HG03280 (cell line): ENCODE measurements around the gene NOTUM.

Source experiments
- ATAC-seq: cut with Tn5 transposase; IDR thresholded peaks from one replicate; pipeline ENCODE4 v1.9.1; 2021; ENCODE audit warnings: mild to moderate bottlenecking, moderate library complexity; ENCODE audit not compliant: unreplicated experiment

NOTUM gene

DNA sequence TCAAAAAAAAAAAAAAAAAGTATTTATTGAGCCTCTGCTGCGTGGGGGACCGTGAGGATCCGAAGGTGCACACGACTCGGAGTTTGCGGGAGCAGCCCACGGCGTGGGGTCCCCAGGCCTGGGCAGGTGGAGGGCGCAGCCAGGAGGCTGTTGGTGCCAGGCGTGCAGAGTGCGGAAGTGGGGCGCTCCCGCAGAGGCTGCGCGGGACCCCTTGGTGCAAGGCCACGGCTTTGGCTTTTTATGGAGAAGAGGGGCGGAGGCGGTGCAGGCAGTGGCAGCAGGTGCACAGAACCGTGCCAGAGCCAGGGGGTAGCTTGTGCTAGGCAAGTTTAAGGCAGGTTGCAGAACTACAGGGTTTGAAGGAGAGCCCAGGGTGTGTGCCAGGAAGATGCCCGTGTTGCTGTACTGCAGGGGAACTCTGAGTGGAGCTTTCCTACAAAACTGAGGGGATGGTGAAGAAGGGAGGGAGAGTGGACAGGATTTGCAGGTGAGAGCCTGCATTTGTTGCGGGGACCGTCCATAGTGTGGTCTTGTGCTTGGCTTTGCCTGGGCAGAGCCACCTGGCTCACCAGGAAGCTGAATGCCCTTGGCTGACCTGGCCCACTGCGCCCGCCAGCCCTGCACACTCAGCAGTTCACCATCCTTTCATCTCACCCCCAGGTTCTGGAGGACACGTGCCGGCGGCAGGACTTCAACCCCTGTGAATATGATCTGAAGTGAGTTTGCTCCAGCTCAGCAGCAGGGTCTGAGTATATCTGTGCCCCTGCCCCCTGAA, 17.7 kb upstream of the NOTUM start:
- no peak for ATAC-seq

DNA sequence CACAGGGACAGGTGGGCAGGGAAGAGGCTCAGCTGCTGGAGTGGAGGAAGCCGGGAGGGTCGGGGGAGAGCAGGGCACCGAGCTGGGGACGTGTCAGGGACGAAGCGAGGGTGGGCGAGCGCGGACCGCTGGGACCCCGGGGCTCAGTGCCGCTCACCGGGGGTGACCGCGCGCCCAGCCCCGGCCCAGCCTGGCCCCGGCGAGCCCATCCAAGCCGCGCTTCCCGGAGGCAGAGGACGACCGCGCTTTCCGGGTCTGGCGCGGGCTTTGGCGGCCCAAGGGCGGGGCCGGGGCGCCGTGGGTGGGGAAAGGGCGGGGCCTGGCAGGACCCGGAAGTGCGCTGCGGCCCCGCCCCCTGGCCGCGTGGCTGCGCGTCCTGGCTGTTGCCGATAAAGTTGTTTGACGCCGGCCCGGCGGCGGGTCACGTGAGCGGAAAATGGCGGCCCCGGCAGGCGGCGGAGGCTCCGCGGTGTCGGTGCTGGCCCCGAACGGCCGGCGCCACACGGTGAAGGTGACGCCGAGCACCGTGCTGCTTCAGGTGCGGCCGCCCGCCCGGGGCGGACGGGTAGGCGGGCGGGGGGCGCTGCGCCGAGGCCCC, 16.3 kb upstream of the NOTUM start, which contains the start of gene ASPSCR1:
ASPSCR1 (plus strand) TSS at position 419 of the 598 bp plus-strand sequence; CDS start at position 437, 18 bp downstream.
- peak; percentile 87 for ATAC-seq

DNA sequence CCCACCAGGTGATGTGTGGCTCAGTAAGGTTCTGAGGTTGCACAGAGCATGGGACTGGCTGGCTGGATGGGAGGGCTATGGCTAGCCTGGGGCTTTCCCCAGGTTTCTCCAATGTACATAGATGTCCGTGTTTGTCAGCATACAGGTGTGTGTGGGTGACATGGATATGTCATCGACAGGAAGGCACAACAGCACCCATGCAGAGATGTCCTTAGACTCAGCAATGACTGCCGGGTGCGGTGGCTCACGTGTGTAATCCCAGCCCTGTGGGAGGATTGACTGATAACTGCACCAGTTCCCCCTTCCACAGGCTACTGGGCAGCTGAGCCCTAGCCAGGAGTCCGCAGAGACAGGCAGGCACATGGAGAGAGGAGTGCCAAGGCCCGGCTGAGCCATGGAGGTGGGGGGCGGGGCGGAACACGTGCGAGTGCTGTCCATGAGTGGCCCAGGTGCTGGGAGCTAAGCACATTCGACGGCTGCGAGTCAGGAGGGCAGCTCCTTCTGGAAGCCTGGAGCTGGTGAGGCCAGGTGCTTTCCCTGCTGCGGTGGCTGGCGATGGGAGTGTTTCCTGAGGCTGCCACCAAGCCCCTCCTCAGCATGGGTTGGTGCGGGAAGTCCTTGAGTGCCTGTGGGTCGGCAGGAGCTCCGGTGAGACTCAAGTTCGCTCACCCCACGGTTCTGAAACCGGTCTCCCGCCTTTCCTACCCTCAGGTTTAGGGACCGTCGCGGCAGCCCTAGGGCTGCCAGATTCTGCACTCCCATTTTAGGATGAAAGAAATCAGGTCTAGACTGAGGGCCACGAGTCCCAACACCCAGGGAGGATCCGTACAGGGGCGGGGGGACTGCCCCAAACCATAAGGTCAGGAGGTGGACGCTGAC, 15.6 kb upstream of the NOTUM start:
- ATAC-seq = peak; percentile 5

DNA sequence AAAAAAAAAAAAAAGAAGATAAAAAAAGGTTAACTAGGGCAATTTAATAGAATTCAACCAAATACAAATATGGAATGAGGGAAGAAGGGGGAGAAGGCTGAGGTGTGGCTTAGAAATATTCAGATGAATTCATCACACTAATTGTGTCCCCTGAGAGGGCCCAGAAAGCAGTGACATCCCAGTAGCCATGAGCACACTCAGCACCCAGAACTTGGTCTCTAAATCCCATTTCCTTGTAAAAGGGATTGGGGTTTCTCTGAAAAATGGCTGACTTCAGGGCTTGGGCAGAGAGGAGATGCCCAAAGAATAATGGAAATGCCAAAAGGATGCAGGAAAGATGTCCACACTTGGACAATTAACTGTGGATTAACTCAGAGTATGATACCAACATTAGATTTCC, 12.4 kb upstream of the NOTUM start:
- ATAC-seq = no peak

DNA sequence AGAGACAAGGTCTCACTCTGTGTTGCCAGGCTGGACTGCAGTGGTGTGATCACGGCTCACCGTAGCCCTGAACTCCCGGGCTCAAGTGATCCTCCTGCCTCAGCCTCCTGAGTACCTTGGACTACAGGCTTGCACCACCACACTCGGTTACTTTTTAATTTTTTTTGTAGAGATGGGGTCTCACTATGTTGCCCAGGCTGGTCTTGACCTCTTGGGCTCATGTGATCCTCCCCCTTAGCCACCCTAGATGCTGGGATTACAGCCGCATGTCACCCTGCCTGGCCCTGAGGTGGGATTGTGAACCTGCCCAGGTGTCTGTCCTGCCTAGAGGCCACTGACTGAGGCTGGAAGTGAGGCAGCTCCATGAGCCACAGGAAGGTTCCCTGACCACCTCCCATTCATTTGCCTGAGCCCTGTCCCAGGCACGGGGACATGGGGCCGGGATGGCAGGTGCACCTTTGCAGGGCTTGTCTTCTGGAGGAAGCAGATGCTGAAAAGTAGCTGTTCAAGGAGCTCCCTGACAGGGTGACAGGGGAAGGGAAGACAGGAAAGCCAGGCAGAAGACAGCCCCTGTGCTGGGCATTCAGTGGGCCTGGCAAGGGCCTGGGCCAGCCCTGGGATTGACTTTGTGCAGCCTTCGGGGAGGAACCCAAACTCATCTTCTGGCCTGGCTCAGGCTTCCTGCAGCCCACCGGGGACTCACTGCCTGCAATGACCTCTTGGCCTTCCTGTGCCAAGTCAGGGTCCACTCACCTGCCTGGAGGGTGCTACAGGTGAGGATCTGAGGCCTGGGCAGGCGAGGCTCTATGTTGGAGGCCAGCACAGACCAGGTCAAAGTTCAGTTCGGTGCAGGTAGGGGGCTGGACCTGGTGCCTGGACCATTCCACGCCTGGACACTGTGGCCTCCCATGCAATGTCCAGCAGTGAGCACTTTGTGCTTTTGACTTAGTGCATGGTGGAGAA, 8.1 kb upstream of the NOTUM start:
- no peak for ATAC-seq

DNA sequence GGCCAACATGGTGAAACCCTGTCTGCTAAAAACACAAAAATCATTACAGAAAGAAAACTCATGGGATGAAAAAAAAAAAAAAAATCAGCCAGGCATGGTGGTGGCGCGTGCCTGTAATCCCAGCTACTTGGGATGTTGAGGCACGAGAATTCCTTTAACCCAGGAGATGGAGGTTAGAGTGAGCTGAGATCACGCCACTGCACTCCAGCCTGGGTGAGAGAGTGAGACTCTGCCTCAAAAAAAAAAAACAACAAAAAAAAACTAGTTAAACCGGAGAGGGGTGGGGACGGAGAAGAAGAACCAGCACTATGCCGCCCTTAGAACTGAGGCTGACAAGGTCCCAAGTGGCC, 7.4 kb upstream of the NOTUM start:
- no peak for ATAC-seq

DNA sequence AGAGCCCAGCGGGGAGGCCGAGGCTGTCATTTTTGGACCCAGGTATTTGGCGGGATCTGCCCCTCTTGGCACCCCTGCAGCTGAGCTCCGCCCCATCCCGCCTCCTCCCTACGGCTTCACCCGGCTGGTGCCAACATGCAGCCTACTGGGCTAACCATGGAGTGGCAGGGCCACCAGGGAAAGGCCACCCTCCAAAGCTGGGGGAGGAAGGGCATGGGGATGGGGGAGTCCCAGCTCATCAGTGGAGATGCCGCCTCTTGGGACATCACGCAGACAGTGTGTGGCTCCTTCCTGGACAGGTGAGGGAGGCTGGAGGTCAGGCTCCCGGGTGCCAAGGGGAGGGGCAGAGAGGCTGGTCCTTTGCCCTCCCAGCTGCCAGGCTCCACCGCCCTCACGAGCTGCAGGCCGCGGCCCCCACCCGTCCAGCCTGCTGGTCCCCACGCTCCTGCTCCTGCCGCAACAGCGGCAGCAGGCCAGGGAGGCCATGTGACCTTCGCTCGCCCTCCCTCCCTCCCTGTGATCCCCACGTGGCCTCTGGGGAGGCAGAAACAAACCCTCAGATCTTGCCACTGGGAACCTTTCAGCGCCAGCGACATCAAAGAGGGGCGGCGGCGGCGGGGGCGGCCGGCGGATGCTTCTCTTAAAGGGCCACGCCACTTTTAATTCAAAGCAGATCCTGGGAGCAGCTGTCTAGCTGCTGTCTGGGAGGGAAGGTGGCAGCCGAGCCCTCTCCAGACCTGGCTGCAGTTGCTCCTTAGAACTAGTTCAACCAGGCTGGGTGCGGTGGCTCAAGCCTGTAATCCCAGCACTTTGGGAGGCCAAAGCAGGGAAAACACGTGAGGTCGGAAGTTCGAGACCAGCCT, 6.8 kb upstream of the NOTUM start:
- peak; percentile 43 for ATAC-seq

DNA sequence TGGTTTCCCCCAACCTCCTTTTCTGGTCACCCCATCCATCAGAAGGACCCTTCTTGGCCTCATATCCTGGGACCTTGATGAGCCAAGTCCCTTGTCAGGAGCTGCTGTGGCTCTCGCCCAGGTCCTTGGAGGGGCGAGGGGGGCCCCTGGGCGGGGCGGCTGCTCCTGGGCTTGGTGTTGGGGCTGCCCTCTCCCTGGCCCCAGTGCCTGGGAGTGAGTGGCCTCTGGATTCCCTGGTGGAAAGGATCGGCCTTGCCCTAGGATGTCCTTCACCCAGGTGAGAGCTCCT, 6.2 kb upstream of the NOTUM start:
- ATAC-seq = no peak

DNA sequence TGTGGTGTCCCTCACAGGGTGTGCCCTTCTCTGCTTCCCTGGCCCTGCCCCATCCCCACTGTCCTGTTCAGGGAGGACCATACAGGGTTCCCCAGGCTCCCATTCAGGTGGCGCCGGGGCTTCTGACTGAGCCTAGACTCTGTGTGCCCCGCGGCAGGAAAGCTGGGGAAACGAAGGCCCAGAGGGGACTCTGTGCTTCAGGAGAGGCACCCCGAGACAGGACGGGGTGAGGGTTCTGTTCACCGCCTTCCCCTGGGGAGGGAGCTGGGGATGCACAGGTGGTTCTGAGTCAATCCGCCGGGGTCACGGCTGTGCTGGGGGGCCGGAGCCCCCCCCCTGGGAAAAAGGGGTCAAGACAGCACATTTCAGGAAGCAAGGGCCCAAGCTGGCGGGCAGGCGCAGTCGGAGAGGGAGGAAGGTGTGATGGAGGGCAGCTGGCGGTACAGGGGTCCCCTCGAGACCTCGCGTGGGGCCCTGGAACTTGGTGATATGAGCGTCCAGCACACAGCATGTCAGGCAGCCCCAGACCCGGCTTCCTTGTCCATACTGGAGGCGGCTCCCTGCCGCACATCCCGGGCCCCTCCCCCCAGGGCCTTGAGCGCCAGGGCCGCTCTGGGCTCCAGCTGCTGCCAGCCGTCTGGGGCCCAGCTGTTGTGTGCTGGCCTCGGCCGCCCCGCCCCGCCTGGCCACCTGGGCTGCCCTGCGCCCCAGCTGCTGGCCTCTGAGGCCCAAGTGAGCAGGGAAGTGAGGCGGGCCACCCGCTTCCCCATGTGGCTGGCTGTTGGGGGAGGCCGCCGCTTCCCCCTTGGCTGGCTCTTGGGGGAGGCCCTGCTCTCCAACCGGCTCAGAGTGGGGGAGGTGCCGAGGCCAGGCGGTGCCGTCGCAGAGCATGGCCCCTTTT, 5.6 kb upstream of the NOTUM start:
- ATAC-seq = no peak

DNA sequence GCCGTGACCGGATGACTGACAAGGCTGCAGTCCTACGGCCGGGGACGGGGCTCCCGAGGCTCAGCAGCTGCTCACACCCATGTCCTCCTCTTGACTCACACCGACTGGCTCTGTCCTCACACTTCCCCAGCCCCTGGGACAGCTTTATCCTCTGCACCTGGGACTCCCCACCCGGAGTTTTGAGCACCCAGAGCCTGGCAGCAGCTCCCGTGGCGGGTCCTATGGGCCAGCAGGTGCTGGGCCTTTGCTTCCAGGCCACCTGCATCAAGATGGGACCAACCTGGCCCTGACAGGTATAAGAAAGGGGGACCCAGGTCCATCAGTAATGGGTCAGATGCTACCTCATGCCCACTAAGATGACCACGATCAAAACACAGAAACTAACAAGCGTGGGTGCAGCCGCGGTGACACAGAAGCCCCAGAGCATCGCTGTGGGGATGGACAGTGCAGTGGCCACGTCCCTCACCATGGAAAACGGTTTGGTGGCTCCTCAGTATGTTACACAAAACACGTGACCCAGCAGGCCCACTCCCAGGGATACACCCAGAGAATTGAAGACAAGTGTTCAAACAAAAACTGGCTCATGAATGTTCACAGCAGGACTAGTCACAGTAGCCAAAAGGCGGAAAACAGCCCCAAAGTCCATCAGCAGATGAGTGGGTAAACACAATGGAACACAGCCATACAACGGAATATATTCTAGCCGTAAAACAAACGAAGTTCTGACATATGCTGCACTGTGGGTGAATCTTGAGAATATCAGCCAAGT, 3.3 kb upstream of the NOTUM start:
- ATAC-seq = no peak

DNA sequence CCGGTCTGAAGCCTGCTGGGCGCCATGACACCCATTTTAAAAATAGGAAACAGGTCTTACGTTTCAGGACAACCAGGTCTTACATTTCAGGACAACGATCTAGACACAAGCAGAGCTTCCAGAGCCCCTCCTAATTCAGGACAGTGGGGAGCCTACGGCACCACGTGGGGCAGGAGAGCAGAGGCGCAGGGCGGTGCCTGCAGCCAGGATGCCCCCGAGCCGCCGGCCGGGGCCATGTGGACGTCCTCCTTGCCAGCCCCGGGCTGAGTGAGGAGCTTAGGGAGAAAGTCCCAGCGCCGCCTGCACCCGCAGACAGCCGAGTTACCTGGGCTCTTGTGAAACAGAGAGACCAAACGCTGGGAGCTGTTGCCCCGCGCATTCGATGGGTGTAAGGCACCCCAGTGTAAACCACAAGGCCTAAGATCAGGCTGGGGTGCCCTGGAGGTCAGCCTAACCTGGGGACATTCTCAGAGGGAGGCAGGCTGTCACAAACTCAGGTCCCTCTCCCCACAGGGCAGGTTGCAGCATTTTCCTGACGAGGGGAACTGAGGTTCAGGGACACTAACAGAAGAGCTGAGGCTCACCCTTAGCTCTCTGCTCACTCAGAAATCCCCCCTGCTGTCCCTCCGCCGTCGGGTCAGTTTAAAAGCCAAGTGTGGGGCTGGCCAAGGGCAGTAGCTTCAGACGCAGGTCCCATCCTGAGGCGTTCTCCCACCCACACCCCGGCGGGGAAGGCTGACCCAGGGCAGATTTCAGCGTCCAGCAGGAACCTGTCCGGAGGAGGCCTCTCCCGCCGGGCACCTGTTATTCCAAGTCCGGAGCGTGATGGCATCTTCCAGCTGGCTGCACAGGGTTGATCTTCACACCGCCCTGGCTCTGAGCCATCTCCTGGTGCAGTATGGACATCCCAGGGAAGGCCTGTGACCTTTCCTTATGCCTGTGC, 1.8 kb upstream of the NOTUM start:
- ATAC-seq = no peak

DNA sequence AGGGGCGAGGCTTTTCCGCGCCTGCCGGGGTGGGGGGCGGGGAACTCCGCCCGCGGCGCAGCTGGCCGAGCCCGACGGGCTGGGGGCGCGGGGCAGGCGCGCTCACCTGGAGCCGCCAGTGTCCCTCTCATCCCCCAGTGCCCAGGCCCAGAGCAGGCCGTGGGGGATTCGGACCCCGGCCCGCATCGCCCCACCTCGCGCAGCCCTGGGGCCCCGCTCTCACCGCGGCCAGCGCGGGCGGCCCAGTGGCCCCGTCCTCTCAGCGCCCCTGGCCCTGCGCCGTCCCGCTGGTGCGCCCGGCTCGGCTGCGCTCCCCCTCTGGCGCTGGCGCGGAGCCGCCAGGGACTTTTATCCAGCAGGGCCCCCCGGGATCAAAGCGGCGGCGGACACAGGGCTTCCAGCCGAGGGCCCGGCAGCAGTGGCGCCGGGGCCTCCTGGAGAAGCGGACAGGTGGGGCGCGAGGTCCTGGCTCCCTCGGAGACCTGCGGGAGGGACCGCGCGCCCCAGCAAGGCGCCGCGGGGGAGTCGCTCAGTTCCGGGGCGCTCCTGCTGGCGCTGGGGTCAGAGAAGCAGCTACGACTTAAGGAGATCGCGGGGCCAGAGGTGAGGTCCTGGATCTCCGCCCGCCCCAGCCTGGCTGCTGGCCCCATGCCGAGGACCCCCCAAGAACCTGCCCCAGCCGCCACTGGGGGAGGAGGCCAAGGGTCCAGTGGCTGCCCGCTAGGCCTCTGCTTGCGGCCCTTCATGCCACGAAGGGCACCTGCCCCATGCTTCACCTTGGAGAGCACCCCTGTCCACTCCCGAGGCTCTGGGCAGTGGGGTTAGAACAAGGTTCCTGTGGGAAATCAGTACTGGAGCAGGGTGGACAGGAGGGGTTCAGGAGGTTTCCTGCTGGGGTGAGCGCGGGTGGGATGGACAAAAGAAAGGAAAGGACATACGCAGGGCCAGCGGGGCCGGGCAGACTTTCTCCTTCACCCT, 823 bp upstream of the NOTUM start:
- no peak for ATAC-seq

DNA sequence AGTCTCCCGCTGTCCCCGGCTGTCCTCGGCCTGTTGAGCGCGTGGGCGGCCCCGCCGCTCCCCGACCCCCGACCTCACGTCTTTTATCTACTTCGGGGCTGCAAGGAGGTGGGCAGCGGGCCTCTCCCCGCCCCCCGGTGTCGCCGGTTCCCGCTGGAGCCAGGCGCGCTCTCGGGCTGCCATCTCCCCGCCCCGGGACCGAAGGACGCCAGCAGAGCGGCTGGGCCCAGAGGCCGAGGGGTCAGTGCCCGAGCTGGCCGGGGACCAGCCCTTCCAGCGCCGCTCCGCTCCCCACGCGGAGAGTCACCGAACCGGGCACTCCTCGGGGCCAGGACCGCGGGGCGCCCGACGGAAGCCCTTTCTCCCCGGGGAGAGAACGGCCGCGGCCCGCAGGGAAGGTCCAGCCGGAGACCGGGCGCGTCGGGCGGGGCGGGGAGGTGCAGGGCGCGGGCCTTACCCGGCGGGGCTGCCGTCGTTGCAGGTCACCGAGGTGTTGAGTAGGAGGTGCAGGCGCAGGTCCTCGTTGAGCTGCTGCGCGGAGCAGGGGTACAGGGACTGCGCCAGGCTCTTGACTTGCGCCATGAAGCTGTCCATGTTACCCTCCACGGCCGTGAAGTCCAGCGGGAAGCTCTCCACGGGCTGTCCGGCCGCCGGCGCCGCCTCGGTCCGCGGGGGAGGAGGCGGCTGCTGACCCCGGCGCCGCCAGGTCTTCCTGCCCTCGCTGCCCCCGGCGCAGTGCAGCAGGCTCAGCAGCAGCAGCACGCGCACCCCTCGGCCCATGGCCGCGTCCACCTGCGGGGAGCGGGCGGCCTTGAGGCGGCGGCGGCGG, 643 bp downstream of the NOTUM start:
- ATAC-seq = no peak

DNA sequence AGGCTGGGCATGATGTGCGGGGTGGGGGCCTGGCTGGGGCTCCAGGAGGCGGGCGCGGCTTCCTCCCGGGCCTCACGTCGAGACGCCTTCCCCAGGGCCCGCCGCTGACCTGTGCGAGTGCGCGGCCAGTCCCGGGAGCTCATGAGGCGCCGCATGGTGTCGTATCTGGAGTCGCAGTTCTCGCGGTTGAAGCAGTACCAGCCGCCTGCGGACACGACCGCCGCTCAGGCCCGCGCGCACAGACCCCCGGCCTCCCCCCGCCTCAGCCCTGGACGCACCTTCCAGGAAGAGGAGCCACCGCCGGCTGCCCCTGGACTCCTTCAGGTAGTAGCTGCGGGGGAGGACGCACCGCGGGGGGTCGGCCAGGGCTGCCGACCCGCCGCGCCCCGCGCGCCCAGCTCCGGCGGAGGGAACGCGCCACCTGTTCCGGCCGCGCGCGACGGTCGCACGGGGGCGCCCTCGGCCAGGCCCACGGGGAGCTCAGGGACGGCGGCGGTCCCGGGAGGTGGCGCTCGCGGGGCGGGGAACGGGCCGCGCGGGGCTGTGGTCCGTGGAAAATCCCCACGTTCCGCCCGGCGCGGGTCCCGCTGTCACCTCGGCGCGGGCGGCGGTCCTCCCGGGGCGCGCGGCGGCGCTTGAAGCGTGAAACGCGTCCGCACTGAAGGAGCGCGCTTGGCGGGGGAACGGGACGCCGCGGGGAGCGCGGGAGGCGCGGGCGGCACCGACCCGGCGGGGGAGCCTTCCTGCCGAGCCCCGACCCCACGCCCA, 1.4 kb downstream of the NOTUM start:
- ATAC-seq = peak; percentile 45
